Measurements from ENCODE around the gene ERVH48-1. TPM values are rescaled to one million over a fixed set of nuclear protein-coding genes. Genes with fewer than 3 reads are reported as not detected.
"Not testable (repeated sequence)": the region's sequence is repeated elsewhere in the genome, so short reads cannot be mapped to it uniquely, and the experiment has no call there.

Gene ERVH48-1
- total and polyA plus RNA-seq, 7 donors: 0.03 to 0.04 TPM; not detected in 5

GRCh38 chr21:42964086-42964485 lies 38.7 kb upstream of the ERVH48-1 start:
- Histone ChIP-seq H3K27me3 (ENCODE audit: insufficient read depth in 3 of 3, low read length in 2 of 3) (no peaks in the 10 kb centered on the region), H3K4me3 (no peak overlapping the region), H3K27ac (no peak overlapping the region), H3K4me1 (no peaks in the 10 kb centered on the region), H3K36me3 (ENCODE audit: insufficient read depth in 1 of 2, low read depth in 1 of 2) (no peaks in the 10 kb centered on the region), H3K9me3 (no peaks in the 10 kb centered on the region)
- TF ChIP-seq CTCF (IDR thresholded peaks at IDR 0.05): no peak
- 80 to 90% (median 89%) methylated on average over 9 of the region's 9 CpGs for WGBS, 3 donors
- ATAC-seq: no peak
- intact Hi-C loops (cut with DNase I): no loop called here
- no peak for DNase-seq

DNA sequence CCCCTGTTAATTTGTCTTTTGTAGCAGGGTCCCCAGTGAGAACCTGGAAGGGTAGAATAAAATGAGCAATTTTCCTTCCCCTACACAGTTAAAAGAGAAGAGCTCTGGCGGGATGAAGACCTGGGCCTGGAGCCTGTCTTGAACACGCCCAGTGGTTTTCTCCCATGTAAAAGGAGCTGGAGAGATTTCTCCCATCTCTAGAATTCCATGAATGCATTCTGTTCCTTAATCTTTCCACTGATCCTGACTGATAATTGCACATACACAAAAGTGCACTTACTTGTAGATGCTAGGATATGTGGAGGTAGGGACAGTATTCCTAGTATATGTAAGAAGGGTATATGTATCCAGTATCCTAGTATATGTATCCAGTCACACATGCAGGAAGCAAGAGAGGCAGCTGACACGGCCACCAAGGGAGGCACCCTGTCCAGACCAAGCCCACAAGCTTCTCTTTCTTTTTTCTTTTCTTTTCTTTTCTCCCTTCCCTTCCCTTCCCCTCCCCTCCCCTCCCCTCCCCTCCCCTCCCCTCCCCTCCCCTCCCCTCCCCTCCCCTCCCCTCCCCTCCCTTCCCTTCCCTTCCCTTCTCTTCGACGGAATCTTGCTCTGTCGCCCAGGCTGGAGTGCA lies 37.1 kb upstream of the ERVH48-1 start:
- 57 to 75% (median 59%) methylated on average over 3 to 4 of the region's 6 CpGs for WGBS, 3 donors
- Histone ChIP-seq H3K9me3 (no peaks in the 10 kb centered on the region), H3K27me3 (ENCODE audit: insufficient read depth in 3 of 3, low read length in 2 of 3) (no peaks in the 10 kb centered on the region), H3K36me3 (ENCODE audit: insufficient read depth in 1 of 2, low read depth in 1 of 2) (no peaks in the 10 kb centered on the region), H3K27ac (no peak overlapping the region), H3K4me3 (no peak overlapping the region), H3K4me1 (no peaks in the 10 kb centered on the region)
- DNase-seq: no peak
- intact Hi-C loops (cut with DNase I): no loop called here
- ATAC-seq: no peak
- TF ChIP-seq CTCF (IDR thresholded peaks at IDR 0.05): no peak

DNA sequence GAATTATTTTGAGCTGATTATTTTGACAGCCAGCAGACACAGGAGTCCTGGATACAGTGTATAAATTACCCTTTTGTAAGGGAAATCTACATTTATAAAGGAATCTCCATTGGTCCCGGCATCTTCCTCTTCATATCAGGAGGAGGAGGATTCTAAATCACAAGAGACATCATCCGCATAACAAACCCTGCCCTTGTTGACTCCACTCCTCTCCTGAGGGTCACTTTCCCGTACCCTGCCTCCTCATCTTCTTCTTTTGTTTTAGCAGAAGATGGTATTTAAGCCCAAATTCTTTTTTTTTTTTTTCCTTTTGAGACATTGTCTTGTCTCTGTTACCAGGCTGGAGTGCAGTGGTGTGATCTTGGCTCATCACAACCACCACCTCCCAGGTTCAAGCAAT lies 34.3 kb upstream of the ERVH48-1 start:
- TF ChIP-seq CTCF (IDR thresholded peaks at IDR 0.05): no peak
- Histone ChIP-seq H3K36me3 (ENCODE audit: insufficient read depth in 1 of 2, low read depth in 1 of 2) (no peaks in the 10 kb centered on the region), H3K27ac (no peak overlapping the region), H3K4me1 (no peaks in the 10 kb centered on the region), H3K27me3 (ENCODE audit: insufficient read depth in 3 of 3, low read length in 2 of 3) (no peaks in the 10 kb centered on the region), H3K4me3 (no peak overlapping the region), H3K9me3 (no peaks in the 10 kb centered on the region)
- WGBS, 3 donors: 70 to 77% (median 72%) methylated on average over 3 of the region's 3 CpGs
- ATAC-seq: no peak
- intact Hi-C loops (cut with DNase I): loop anchor here in 1 of 2 donors (5.0 kb wide), 1 partner anchor 33 kb away; no protein-coding TSS in a partner anchor
- DNase-seq: no peak

GRCh38 chr21:42958122-42958521 lies 32.7 kb upstream of the ERVH48-1 start:
- not testable (repeated sequence) for H3K9me3 ChIP-seq; H3K27ac ChIP-seq; H3K27me3 ChIP-seq (ENCODE audit: insufficient read depth in 3 of 3, low read length in 2 of 3); DNase-seq; H3K4me1 ChIP-seq; H3K36me3 ChIP-seq (ENCODE audit: insufficient read depth in 1 of 2, low read depth in 1 of 2); H3K4me3 ChIP-seq; ATAC-seq
- intact Hi-C loops (cut with DNase I): loop anchor here in 1 of 2 donors (5.0 kb wide), 1 partner anchor 34 kb away; no protein-coding TSS in a partner anchor
- WGBS, 3 donors: 72 to 90% (median 73%) methylated on average over 6 of the region's 6 CpGs

GRCh38 chr21:42956824-42957630 lies 31.6 kb upstream of the ERVH48-1 start:
- intact Hi-C loops (cut with DNase I): loop anchor here in 1 of 2 donors (5.0 kb wide), 1 partner anchor 35 kb away; no protein-coding TSS in a partner anchor
- no peak for TF ChIP-seq CTCF (IDR thresholded peaks at IDR 0.05)
- peak; percentile 55 to 58 (median 56) for ATAC-seq

DNA sequence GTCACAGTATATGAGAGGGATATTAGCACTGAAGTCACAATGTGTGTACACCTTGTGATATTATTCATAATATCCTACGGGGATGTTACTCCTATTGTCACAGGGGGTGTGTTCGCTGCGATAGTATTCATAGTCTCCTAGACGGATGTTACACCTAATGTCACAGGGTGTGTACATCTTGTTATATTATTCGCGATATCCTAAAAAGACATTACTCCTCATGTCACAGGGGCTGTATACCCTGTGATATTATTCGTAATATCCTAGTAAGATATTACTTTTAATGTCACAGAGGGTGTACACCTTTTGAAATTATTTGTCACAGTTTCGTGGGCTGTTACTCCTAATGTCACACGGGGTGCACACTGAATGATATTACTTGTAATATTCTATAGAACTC lies 25.8 kb upstream of the ERVH48-1 start:
- H3K4me3 ChIP-seq; H3K4me1 ChIP-seq; DNase-seq; H3K9me3 ChIP-seq; H3K27ac ChIP-seq; ATAC-seq; H3K27me3 ChIP-seq (ENCODE audit: insufficient read depth in 3 of 3, low read length in 2 of 3); H3K36me3 ChIP-seq (ENCODE audit: insufficient read depth in 1 of 2, low read depth in 1 of 2); intact Hi-C loops (cut with DNase I): not testable (repeated sequence)
- WGBS, 3 donors: 95 to 97% (median 96%) methylated on average over 9 of the region's 9 CpGs

More at GRCh38 chr21:42956824-42957630, 31.6 kb upstream of the ERVH48-1 start:
- H3K9me3 ChIP-seq: no peaks in the 10 kb centered on the region
- DNase-seq: no peak
- WGBS, 3 donors: 85 to 89% (median 87%) methylated on average over 13 of the region's 13 CpGs
- H3K4me3 ChIP-seq: no peak overlapping the region
- no peaks in the 10 kb centered on the region for H3K36me3 ChIP-seq (ENCODE audit: insufficient read depth in 1 of 2, low read depth in 1 of 2)
- no peaks in the 10 kb centered on the region for H3K4me1 ChIP-seq
- H3K27me3 ChIP-seq (ENCODE audit: insufficient read depth in 3 of 3, low read length in 2 of 3): no peaks in the 10 kb centered on the region
- no peak overlapping the region for H3K27ac ChIP-seq

DNA sequence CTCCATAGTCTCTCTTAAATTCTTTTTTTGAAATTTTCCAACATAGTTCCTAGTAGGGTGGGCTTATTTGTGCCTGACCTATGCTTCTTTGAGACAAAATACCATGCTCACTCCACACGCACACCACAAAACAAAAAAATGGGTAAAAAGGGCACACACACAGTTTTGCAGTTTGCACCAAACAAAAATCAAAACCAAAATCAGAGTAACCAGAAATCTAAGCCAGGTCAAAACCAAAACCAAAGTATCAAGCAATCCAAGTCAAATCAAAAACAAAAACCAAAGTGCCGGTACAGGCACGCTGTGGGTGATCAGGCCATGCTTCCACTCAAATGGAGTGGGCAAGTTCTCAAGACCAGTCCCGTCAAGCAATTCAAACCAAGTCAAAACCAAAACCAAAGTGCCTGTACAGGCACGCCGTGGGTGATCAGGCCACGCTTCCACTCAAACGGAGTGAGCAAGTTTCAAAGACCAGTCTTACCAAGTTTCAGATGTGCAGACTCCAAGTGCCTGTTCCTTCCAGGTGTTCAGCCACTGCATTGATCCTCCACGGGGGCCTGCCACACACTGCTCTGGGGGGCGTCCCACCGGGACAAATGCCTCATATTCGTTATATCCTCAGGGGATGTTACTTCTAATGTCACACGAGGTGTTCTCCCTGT lies 23.8 kb upstream of the ERVH48-1 start:
- WGBS, 3 donors: 80 to 84% (median 83%) methylated on average over 13 of the region's 13 CpGs
- intact Hi-C loops (cut with DNase I); H3K27ac ChIP-seq; ATAC-seq; H3K4me3 ChIP-seq; DNase-seq; H3K9me3 ChIP-seq; H3K4me1 ChIP-seq; H3K36me3 ChIP-seq (ENCODE audit: insufficient read depth in 1 of 2, low read depth in 1 of 2); H3K27me3 ChIP-seq (ENCODE audit: insufficient read depth in 3 of 3, low read length in 2 of 3): not testable (repeated sequence)

Measured in psoas muscle (tissue), 8 donors.